Measurements from ENCODE around the gene RAB3B.

DNA sequence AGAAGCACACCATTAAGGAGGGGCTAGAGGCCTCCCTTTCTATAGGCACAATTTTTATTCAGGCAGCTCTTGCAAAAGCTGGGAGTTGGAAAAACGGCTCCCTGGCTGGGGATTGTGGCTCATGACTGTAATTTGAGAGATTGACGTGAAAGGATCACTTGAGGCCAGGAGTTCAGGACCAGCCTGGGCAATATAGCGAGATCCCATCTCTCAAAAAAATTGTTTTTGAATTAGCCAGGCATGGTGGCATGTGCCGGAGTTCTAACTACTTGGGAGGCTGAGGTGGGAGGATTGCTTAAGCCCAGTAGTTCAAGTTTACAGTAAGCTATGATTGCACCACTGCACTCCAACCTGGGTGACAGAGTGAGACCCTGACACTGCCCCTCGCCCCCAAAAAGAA lies 88.0 kb downstream of the RAB3B start:
- TF ChIP-seq, protein P1, sequence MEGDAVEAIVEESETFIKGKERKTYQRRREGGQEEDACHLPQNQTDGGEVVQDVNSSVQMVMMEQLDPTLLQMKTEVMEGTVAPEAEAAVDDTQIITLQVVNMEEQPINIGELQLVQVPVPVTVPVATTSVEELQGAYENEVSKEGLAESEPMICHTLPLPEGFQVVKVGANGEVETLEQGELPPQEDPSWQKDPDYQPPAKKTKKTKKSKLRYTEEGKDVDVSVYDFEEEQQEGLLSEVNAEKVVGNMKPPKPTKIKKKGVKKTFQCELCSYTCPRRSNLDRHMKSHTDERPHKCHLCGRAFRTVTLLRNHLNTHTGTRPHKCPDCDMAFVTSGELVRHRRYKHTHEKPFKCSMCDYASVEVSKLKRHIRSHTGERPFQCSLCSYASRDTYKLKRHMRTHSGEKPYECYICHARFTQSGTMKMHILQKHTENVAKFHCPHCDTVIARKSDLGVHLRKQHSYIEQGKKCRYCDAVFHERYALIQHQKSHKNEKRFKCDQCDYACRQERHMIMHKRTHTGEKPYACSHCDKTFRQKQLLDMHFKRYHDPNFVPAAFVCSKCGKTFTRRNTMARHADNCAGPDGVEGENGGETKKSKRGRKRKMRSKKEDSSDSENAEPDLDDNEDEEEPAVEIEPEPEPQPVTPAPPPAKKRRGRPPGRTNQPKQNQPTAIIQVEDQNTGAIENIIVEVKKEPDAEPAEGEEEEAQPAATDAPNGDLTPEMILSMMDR (IDR thresholded peaks at IDR 0.05 in 4 of 5, conservative IDR thresholded peaks at IDR 0.05 in 1 of 5): no peak
- TF ChIP-seq POLR2A (IDR thresholded peaks at IDR 0.05): no peak
